ENCODE results near the gene CERCAM.
A peak's percentile ranks its signal among the peaks of the same experiment; 100 is the strongest.

CERCAM gene

GRCh38 chr9:128372784-128373183, 47.9 kb upstream of the CERCAM start:
- Histone ChIP-seq H4K8ac (ENCODE audit: low read length) (no peak overlapping the region), H3K14ac (ENCODE audit: low read length in 2 of 2) (no peak overlapping the region), H3K9ac (ENCODE audit: low read length) (peak overlapping the region; percentile 96), H3K23ac (ENCODE audit: low read length in 2 of 2) (no peak overlapping the region), H2BK5ac (ENCODE audit: low read depth, low read length, poor library complexity, severe bottlenecking) (no peak overlapping the region), H3K79me1 (replicated peaks; ENCODE audit: low read length, poor library complexity, severe bottlenecking) (peaks cover 28% of the 10 kb centered on the region), H3K36me3 (ENCODE audit: control insufficient read depth in 1 of 2, insufficient read depth in 2 of 2, low read depth in 1 of 2, low read length in 2 of 2) (peaks cover 6 to 15% of the 10 kb centered on the region in 2 experiments), H3K4me3 (ENCODE audit: insufficient read depth in 1 of 2, low read depth in 1 of 2, low read length in 2 of 2) (peak overlapping the region in 1 of 2 experiments; percentile 94), H4K91ac (ENCODE audit: low read length) (no peak overlapping the region), H3K18ac (ENCODE audit: low read depth in 1 of 2, low read length in 2 of 2) (no peak overlapping the region), H3K4me1 (ENCODE audit: control insufficient read depth, insufficient read depth, low read depth, low read length) (peaks cover 8% of the 10 kb centered on the region), H3K9me3 (ENCODE audit: control insufficient read depth, low read length) (no peaks in the 10 kb centered on the region), H2AK5ac (ENCODE audit: low read length, severe bottlenecking) (peak overlapping the region; percentile 21), H3K27me3 (ENCODE audit: control insufficient read depth in 1 of 2, insufficient read depth in 1 of 2, low read length in 2 of 2) (no peaks in the 10 kb centered on the region), H3K27ac (ENCODE audit: low read length, poor library complexity, severe bottlenecking) (no peak overlapping the region), H3K4me2 (ENCODE audit: low read length, poor library complexity, severe bottlenecking) (peak overlapping the region; percentile 40), H2BK15ac (ENCODE audit: low read depth, poor library complexity, severe bottlenecking) (peak overlapping the region; percentile 54), H3K4ac (ENCODE audit: low read depth in 1 of 2, low read length in 2 of 2) (no peak overlapping the region), H2BK120ac (ENCODE audit: low read depth, low read length) (no peak overlapping the region), H2AFZ (ENCODE audit: low read depth, low read length) (no peak overlapping the region), H2BK12ac (ENCODE audit: low read length in 2 of 2) (no peak overlapping the region)
- peak; percentile 78 for DNase-seq
- WGBS = 100% methylated on average over 1 of the region's 1 CpG

- no peak overlapping the region for H3K9ac ChIP-seq (ENCODE audit: low read length)
- H3K27ac ChIP-seq (ENCODE audit: low read length, poor library complexity, severe bottlenecking) = no peak overlapping the region
- no peak overlapping the region for H2BK5ac ChIP-seq (ENCODE audit: low read depth, low read length, poor library complexity, severe bottlenecking)
- no peak overlapping the region for H2AK5ac ChIP-seq (ENCODE audit: low read length, severe bottlenecking)
- DNase-seq = no peak
- peaks cover 16 to 26% of the 10 kb centered on the region in 2 experiments for H3K36me3 ChIP-seq (ENCODE audit: control insufficient read depth in 1 of 2, insufficient read depth in 2 of 2, low read depth in 1 of 2, low read length in 2 of 2)
- no peak overlapping the region for H3K14ac ChIP-seq (ENCODE audit: low read length in 2 of 2)
- no peak overlapping the region for H2BK12ac ChIP-seq (ENCODE audit: low read length in 2 of 2)
- H3K18ac ChIP-seq (ENCODE audit: low read depth in 1 of 2, low read length in 2 of 2) = no peak overlapping the region
- H3K79me1 ChIP-seq (replicated peaks; ENCODE audit: low read length, poor library complexity, severe bottlenecking) = peaks cover 33% of the 10 kb centered on the region
- no peak overlapping the region for H3K4me2 ChIP-seq (ENCODE audit: low read length, poor library complexity, severe bottlenecking)
- no peak overlapping the region for H2BK15ac ChIP-seq (ENCODE audit: low read depth, poor library complexity, severe bottlenecking)
- no peaks in the 10 kb centered on the region for H3K9me3 ChIP-seq (ENCODE audit: control insufficient read depth, low read length)
- H3K27me3 ChIP-seq (ENCODE audit: control insufficient read depth in 1 of 2, insufficient read depth in 1 of 2, low read length in 2 of 2) = no peaks in the 10 kb centered on the region
- no peak overlapping the region for H3K4ac ChIP-seq (ENCODE audit: low read depth in 1 of 2, low read length in 2 of 2)
- no peak overlapping the region for H4K8ac ChIP-seq (ENCODE audit: low read length)
- no peak overlapping the region for H3K4me3 ChIP-seq (ENCODE audit: insufficient read depth in 1 of 2, low read depth in 1 of 2, low read length in 2 of 2)
- no peak overlapping the region for H2BK120ac ChIP-seq (ENCODE audit: low read depth, low read length)
- H4K91ac ChIP-seq (ENCODE audit: low read length) = no peak overlapping the region
- H3K4me1 ChIP-seq (ENCODE audit: control insufficient read depth, insufficient read depth, low read depth, low read length) = peaks cover 8% of the 10 kb centered on the region
- H2AFZ ChIP-seq (ENCODE audit: low read depth, low read length) = no peak overlapping the region
- H3K23ac ChIP-seq (ENCODE audit: low read length in 2 of 2) = no peak overlapping the region
- WGBS = 96% methylated on average over 9 of the region's 9 CpGs
Measured at GRCh38 chr9:128374221-128374675, 46.4 kb upstream of the CERCAM start.

- H3K4me2 ChIP-seq (ENCODE audit: low read length, poor library complexity, severe bottlenecking) = no peak overlapping the region
- no peak overlapping the region for H2AFZ ChIP-seq (ENCODE audit: low read depth, low read length)
- H3K9ac ChIP-seq (ENCODE audit: low read length) = peak overlapping the region; percentile 6
- no peak overlapping the region for H3K23ac ChIP-seq (ENCODE audit: low read length in 2 of 2)
- no peak overlapping the region for H2BK12ac ChIP-seq (ENCODE audit: low read length in 2 of 2)
- no peak overlapping the region for H2BK5ac ChIP-seq (ENCODE audit: low read depth, low read length, poor library complexity, severe bottlenecking)
- H3K27ac ChIP-seq (ENCODE audit: low read length, poor library complexity, severe bottlenecking) = no peak overlapping the region
- no peak overlapping the region for H3K4ac ChIP-seq (ENCODE audit: low read depth in 1 of 2, low read length in 2 of 2)
- no peak overlapping the region for H3K18ac ChIP-seq (ENCODE audit: low read depth in 1 of 2, low read length in 2 of 2)
- H3K9me3 ChIP-seq (ENCODE audit: control insufficient read depth, low read length) = no peaks in the 10 kb centered on the region
- H4K8ac ChIP-seq (ENCODE audit: low read length) = no peak overlapping the region
- H4K91ac ChIP-seq (ENCODE audit: low read length) = no peak overlapping the region
- H2BK15ac ChIP-seq (ENCODE audit: low read depth, poor library complexity, severe bottlenecking) = no peak overlapping the region
- no peak overlapping the region for H2BK120ac ChIP-seq (ENCODE audit: low read depth, low read length)
- no peak overlapping the region for H3K4me3 ChIP-seq (ENCODE audit: insufficient read depth in 1 of 2, low read depth in 1 of 2, low read length in 2 of 2)
- WGBS = 83% methylated on average over 5 of the region's 5 CpGs
- no peak for DNase-seq
- peaks cover 23 to 30% of the 10 kb centered on the region in 2 experiments for H3K36me3 ChIP-seq (ENCODE audit: control insufficient read depth in 1 of 2, insufficient read depth in 2 of 2, low read depth in 1 of 2, low read length in 2 of 2)
- peaks cover 8% of the 10 kb centered on the region for H3K4me1 ChIP-seq (ENCODE audit: control insufficient read depth, insufficient read depth, low read depth, low read length)
- no peak overlapping the region for H3K14ac ChIP-seq (ENCODE audit: low read length in 2 of 2)
- peaks cover 34% of the 10 kb centered on the region for H3K79me1 ChIP-seq (replicated peaks; ENCODE audit: low read length, poor library complexity, severe bottlenecking)
- no peaks in the 10 kb centered on the region for H3K27me3 ChIP-seq (ENCODE audit: control insufficient read depth in 1 of 2, insufficient read depth in 1 of 2, low read length in 2 of 2)
- no peak overlapping the region for H2AK5ac ChIP-seq (ENCODE audit: low read length, severe bottlenecking)
Measured at GRCh38 chr9:128375865-128376264, 44.8 kb upstream of the CERCAM start.

GRCh38 chr9:128382261-128382660, 38.4 kb upstream of the CERCAM start:
- Histone ChIP-seq H3K4ac (ENCODE audit: low read depth in 1 of 2, low read length in 2 of 2) (no peak overlapping the region), H3K9ac (ENCODE audit: low read length) (no peak overlapping the region), H3K9me3 (ENCODE audit: control insufficient read depth, low read length) (no peaks in the 10 kb centered on the region), H3K79me1 (replicated peaks; ENCODE audit: low read length, poor library complexity, severe bottlenecking) (peaks cover 47% of the 10 kb centered on the region), H2BK15ac (ENCODE audit: low read depth, poor library complexity, severe bottlenecking) (no peak overlapping the region), H2BK5ac (ENCODE audit: low read depth, low read length, poor library complexity, severe bottlenecking) (no peak overlapping the region), H2BK120ac (ENCODE audit: low read depth, low read length) (no peak overlapping the region), H2BK12ac (ENCODE audit: low read length in 2 of 2) (no peak overlapping the region), H2AK5ac (ENCODE audit: low read length, severe bottlenecking) (no peak overlapping the region), H4K91ac (ENCODE audit: low read length) (no peak overlapping the region), H3K18ac (ENCODE audit: low read depth in 1 of 2, low read length in 2 of 2) (no peak overlapping the region), H4K8ac (ENCODE audit: low read length) (no peak overlapping the region), H3K27ac (ENCODE audit: low read length, poor library complexity, severe bottlenecking) (no peak overlapping the region), H2AFZ (ENCODE audit: low read depth, low read length) (no peak overlapping the region), H3K14ac (ENCODE audit: low read length in 2 of 2) (no peak overlapping the region), H3K4me2 (ENCODE audit: low read length, poor library complexity, severe bottlenecking) (no peak overlapping the region), H3K4me3 (ENCODE audit: insufficient read depth in 1 of 2, low read depth in 1 of 2, low read length in 2 of 2) (peak overlapping the region in 1 of 2 experiments; percentile 12), H3K4me1 (ENCODE audit: control insufficient read depth, insufficient read depth, low read depth, low read length) (peaks cover 6% of the 10 kb centered on the region), H3K27me3 (ENCODE audit: control insufficient read depth in 1 of 2, insufficient read depth in 1 of 2, low read length in 2 of 2) (no peaks in the 10 kb centered on the region), H3K36me3 (ENCODE audit: control insufficient read depth in 1 of 2, insufficient read depth in 2 of 2, low read depth in 1 of 2, low read length in 2 of 2) (peaks cover 54 to 66% of the 10 kb centered on the region in 2 experiments), H3K23ac (ENCODE audit: low read length in 2 of 2) (no peak overlapping the region)
- 75% methylated on average over 3 of the region's 6 CpGs for WGBS
- no peak for DNase-seq
